OCI-LY3 (cell line): Measurements from ENCODE around the gene LINGO3.

Experiments
- EZH2phosphoT487 ChIP-seq: fragments of 200-600 bp; shearing (Covaris generic); IDR thresholded peaks from 2 replicates; pipeline ENCODE4 v1.6.1; 2018; ENCODE audit warnings: antibody characterized with exemption, mixed run types, low read depth
- TF ChIP-seq, protein P1 (sequence below): fragments of 200-600, 300-600 bp; sonication (generic); IDR thresholded peaks from 2 replicates; pipeline ENCODE4 v1.5.1; 2014; ENCODE audit warnings: antibody characterized with exemption, low read length, low read depth

DNA sequence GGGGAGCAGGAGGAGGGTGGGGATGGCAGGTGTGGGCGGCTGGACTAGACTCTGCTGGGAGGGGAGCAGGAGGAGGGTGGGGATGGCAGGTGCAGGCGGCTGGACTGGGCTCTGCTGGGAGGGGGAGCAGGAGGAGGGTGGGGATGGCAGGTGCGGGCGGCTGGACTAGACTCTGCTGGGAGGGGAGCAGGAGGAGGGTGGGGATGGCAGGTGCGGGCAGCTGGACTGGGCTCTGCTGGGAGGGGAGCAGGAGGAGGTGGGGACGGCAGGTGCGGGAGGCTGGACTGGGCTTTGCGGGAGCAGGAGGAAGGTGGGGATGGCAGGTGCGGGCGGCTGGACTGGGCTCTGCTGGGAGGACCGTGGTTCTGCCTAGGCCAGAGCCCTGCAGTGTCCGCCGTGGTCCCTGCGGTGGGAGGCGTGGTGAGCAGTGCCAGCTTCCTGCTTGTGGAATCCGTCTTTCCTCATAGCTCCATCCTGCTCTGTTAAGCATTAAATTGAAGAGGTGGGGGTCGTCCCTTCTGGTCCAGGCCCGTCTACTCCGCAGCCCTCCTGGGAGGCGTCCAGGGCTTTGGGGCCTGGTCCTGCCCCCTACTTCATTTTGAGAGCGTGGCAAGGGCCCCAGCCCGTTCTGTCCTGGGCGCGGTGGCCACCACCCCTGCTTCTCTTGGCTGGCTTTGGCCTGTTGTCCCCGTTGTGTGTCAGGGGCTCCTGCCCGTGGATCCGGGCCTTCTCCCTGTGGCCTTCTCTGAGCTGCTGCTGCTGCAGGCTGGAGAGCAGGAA, 25.3 kb upstream of the LINGO3 start:
- TF ChIP-seq, protein P1, sequence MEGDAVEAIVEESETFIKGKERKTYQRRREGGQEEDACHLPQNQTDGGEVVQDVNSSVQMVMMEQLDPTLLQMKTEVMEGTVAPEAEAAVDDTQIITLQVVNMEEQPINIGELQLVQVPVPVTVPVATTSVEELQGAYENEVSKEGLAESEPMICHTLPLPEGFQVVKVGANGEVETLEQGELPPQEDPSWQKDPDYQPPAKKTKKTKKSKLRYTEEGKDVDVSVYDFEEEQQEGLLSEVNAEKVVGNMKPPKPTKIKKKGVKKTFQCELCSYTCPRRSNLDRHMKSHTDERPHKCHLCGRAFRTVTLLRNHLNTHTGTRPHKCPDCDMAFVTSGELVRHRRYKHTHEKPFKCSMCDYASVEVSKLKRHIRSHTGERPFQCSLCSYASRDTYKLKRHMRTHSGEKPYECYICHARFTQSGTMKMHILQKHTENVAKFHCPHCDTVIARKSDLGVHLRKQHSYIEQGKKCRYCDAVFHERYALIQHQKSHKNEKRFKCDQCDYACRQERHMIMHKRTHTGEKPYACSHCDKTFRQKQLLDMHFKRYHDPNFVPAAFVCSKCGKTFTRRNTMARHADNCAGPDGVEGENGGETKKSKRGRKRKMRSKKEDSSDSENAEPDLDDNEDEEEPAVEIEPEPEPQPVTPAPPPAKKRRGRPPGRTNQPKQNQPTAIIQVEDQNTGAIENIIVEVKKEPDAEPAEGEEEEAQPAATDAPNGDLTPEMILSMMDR, result no peak
- no peak for TF ChIP-seq EZH2phosphoT487
